Osteocyte (in vitro differentiated cells): Measurements from ENCODE around the gene NUBP2. TPM values are rescaled to one million over a fixed set of nuclear protein-coding genes. Genes with fewer than 3 reads are reported as not detected.

Source experiments
- DNase-seq: peaks from one replicate; pipeline ENCODE4 v3.0.0; 2021; ENCODE audit warnings: mixed read lengths; ENCODE audit not compliant: unreplicated experiment; ENCODE audit errors: extremely low spot score
- H3K27ac Mint-ChIP-seq: one replicate; pipeline ENCODE4 v1.8.0; 2021; ENCODE audit warnings: mild to moderate bottlenecking, mixed read lengths; ENCODE audit not compliant: unreplicated experiment
- H3K27me3 Mint-ChIP-seq: one replicate; pipeline ENCODE4 v1.8.0; 2021; ENCODE audit warnings: mixed read lengths; ENCODE audit not compliant: unreplicated experiment
- H3K36me3 Mint-ChIP-seq: one replicate; pipeline ENCODE4 v1.8.0; 2021; ENCODE audit warnings: mixed read lengths; ENCODE audit not compliant: unreplicated experiment
- H3K4me1 Mint-ChIP-seq: one replicate; pipeline ENCODE4 v1.8.0; 2021; ENCODE audit warnings: mixed read lengths; ENCODE audit not compliant: unreplicated experiment
- H3K4me3 Mint-ChIP-seq: one replicate; pipeline ENCODE4 v1.8.0; 2021; ENCODE audit warnings: mild to moderate bottlenecking, moderate library complexity, mixed read lengths; ENCODE audit not compliant: unreplicated experiment
- H3K9me3 Mint-ChIP-seq: one replicate; pipeline ENCODE4 v1.8.0; 2021; ENCODE audit warnings: mixed read lengths; ENCODE audit not compliant: unreplicated experiment
- CTCF ChIP-seq: fragments of 200-600 bp; sonication (generic); IDR thresholded peaks from 2 replicates; pipeline ENCODE4 v1.5.0; 2021; ENCODE audit warnings: antibody characterized with exemption, mild to moderate bottlenecking, moderate library complexity
- total RNA-seq: library from RNA; stranded (reverse); gene quantifications from 2 replicates; pipeline ENCODE4 v1.2.1, GENCODE V29; 2021

Gene NUBP2
- total RNA-seq, 1 donor from 2014 or later: 56.3 TPM

GRCh38 chr16:1820946-1821290, 38.2 kb downstream of the NUBP2 start:
- no peaks in the 10 kb centered on the region for H3K9me3 Mint-ChIP-seq
- H3K27me3 Mint-ChIP-seq: no peaks in the 10 kb centered on the region
- H3K4me3 Mint-ChIP-seq: no peak overlapping the region
- no peak for TF ChIP-seq CTCF
- no peak for DNase-seq
- peaks cover 17% of the 10 kb centered on the region for H3K4me1 Mint-ChIP-seq
- H3K27ac Mint-ChIP-seq: no peak overlapping the region
- H3K36me3 Mint-ChIP-seq: peaks cover 4% of the 10 kb centered on the region

GRCh38 chr16:1821861-1822611, 39.3 kb downstream of the NUBP2 start:
- Mint-ChIP-seq H3K27me3 (no peaks in the 10 kb centered on the region), H3K9me3 (no peaks in the 10 kb centered on the region), H3K36me3 (peaks cover 4% of the 10 kb centered on the region), H3K4me3 (no peak overlapping the region), H3K27ac (no peak overlapping the region), H3K4me1 (peaks cover 17% of the 10 kb centered on the region)
- no peak for TF ChIP-seq CTCF
- DNase-seq: no peak

- TF ChIP-seq CTCF: no peak
- Mint-ChIP-seq H3K27ac (no peak overlapping the region), H3K36me3 (peaks cover 4% of the 10 kb centered on the region), H3K9me3 (no peaks in the 10 kb centered on the region), H3K4me1 (peaks cover 23% of the 10 kb centered on the region), H3K27me3 (no peaks in the 10 kb centered on the region), H3K4me3 (no peak overlapping the region)
- no peak for DNase-seq
Measured at GRCh38 chr16:1822801-1823200, 40.0 kb downstream of the NUBP2 start.

GRCh38 chr16:1823821-1824220, 41.1 kb downstream of the NUBP2 start:
- peak; percentile 21 for TF ChIP-seq CTCF
- H3K9me3 Mint-ChIP-seq: no peaks in the 10 kb centered on the region
- H3K4me3 Mint-ChIP-seq: peak overlapping the region; percentile 18
- H3K4me1 Mint-ChIP-seq: peaks cover 30% of the 10 kb centered on the region
- peaks cover 4% of the 10 kb centered on the region for H3K36me3 Mint-ChIP-seq
- H3K27ac Mint-ChIP-seq: no peak overlapping the region
- DNase-seq: no peak
- H3K27me3 Mint-ChIP-seq: no peaks in the 10 kb centered on the region

GRCh38 chr16:1825381-1825863, 42.7 kb downstream of the NUBP2 start:
- Mint-ChIP-seq H3K9me3 (no peaks in the 10 kb centered on the region), H3K4me1 (peaks cover 38% of the 10 kb centered on the region), H3K27ac (no peak overlapping the region), H3K27me3 (no peaks in the 10 kb centered on the region), H3K36me3 (peaks cover 8% of the 10 kb centered on the region), H3K4me3 (peak overlapping the region; percentile 70)
- no peak for DNase-seq
- TF ChIP-seq CTCF: no peak
